ENCODE results near the gene KCNH4.

DNA sequence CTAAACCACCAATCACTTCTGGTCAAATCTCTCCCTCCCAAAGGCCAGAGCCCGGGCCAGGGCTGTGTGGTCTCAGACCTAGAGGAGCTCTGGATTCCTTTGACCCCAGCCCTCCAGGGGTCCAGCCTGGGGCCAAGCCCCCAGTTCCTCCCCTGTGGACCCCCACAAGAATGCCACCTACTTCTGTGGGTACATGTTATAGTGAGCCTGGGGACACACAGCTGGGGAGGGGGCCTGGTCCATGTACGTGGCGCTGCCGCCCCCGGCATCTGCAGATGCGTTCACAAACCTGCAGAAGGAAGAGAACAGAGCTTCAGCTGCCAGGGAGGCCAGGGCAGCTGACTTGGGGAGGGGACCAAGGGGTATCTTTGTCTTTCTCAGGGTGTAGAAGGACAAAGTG, 21.2 kb upstream of the KCNH4 start:
- TF ChIP-seq, protein P1, sequence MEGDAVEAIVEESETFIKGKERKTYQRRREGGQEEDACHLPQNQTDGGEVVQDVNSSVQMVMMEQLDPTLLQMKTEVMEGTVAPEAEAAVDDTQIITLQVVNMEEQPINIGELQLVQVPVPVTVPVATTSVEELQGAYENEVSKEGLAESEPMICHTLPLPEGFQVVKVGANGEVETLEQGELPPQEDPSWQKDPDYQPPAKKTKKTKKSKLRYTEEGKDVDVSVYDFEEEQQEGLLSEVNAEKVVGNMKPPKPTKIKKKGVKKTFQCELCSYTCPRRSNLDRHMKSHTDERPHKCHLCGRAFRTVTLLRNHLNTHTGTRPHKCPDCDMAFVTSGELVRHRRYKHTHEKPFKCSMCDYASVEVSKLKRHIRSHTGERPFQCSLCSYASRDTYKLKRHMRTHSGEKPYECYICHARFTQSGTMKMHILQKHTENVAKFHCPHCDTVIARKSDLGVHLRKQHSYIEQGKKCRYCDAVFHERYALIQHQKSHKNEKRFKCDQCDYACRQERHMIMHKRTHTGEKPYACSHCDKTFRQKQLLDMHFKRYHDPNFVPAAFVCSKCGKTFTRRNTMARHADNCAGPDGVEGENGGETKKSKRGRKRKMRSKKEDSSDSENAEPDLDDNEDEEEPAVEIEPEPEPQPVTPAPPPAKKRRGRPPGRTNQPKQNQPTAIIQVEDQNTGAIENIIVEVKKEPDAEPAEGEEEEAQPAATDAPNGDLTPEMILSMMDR (IDR thresholded peaks at IDR 0.05), result no peak
- no peak for TF ChIP-seq POLR2A (IDR thresholded peaks at IDR 0.05)
- TF ChIP-seq EP300 (IDR thresholded peaks at IDR 0.05), result no peak

All from ovary (tissue), 3 donors.